IPS DF 4.7 (cell line): Measurements from ENCODE around the gene GNG12.
"Not testable (repeated sequence)": the region's sequence is repeated elsewhere in the genome, so short reads cannot be mapped to it uniquely, and the experiment has no call there.

Experiments used
- DNase-seq: peaks from one replicate; pipeline ENCODE4 v3.0.0-alpha.2; 2013; ENCODE audit warnings: low spot score; ENCODE audit errors: extremely low read depth

GNG12 gene

DNA sequence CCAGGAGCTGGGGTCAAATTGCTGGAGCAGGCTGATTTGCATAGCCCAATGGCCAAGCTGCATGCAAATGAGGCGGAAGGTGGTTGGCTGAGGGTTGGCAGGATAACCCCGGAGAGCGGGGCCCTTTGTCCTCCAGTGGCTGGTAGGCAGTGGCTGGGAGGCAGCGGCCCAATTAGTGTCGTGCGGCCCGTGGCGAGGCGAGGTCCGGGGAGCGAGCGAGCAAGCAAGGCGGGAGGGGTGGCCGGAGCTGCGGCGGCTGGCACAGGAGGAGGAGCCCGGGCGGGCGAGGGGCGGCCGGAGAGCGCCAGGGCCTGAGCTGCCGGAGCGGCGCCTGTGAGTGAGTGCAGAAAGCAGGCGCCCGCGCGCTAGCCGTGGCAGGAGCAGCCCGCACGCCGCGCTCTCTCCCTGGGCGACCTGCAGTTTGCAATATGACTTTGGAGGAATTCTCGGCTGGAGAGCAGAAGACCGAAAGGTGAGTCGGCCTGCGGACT, 148.2 kb downstream of the GNG12 start, which contains the start of gene GADD45A:
Gene GADD45A (plus strand): TSS at position 135 of the 491 bp plus-strand sequence. CDS start 294 bp downstream, at position 429.
- DNase-seq = peak; percentile 96

GRCh38 chr1:67684526-67685066, 148.7 kb downstream of the GNG12 start:
- DNase-seq = no peak

- DNase-seq = no peak
Measured at GRCh38 chr1:67683766-67684525, 149.3 kb downstream of the GNG12 start.

- DNase-seq = no peak
Measured at GRCh38 chr1:67683316-67683715, 150.0 kb downstream of the GNG12 start.

GRCh38 chr1:67682659-67683197, 150.5 kb downstream of the GNG12 start:
- DNase-seq = no peak

DNA sequence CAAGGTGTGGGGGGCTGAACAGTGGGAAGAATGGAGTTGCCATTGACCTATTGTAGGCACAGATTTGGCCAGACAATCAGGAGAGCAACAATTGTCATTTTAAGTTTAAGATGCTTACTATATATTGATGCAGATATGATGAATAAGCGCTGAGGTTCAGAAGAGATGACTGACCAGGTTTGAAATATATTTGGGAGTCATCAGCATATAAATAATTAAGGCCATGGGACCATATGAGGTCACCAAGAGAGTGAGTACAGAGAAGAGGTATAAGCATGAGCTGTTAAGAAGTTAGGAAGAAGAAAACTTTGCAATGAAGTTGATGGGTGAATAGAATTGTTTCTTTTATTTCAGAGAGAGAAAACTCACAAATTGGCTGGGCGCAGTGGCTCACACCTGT, 152.8 kb downstream of the GNG12 start:
- no peak for DNase-seq

DNA sequence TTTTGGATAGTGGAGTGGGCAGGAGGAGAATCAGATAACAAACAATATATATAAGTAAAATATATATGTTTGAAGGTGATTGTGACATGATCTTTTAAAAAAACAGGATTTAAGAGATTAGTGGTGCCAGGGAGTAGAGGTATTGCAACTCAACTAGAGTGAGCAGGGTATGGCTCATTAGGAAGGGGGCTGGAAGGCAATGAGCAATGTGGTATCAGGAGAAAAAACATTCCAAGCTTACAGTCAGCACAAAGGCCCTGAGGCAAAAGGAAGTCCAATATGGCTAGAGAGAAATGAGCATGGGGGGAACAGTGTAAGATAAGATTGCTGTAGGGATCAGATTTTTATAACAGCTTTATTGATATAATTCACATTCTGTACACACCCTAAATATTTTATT, 153.6 kb downstream of the GNG12 start:
- DNase-seq = no peak

- no peak for DNase-seq
Measured at GRCh38 chr1:67677930-67678329, 155.3 kb downstream of the GNG12 start.

GRCh38 chr1:67677408-67677807, 155.9 kb downstream of the GNG12 start:
- DNase-seq = no peak

- DNase-seq = no peak
Measured at GRCh38 chr1:67676946-67677345, 156.3 kb downstream of the GNG12 start.

DNA sequence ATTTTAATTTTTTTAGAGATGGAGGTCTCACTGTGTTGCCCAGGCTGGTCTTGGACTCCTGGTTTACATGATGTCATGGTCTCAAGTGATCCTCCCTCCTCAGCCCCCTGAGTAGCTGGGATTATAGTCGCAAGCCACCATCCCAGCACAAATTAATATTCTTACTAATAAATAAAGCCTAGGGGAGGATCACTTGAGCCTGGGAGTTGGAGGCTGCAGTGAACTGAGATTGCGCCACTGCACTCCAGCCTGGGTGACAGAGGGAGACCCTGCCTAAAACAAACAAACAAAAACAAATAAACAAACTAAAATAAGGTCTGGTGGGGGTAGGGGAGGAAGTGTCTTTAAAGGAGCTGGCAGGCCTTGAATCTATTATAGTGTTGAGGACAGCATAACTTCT, 157.0 kb downstream of the GNG12 start:
- DNase-seq = no peak

- DNase-seq = no peak
Measured at GRCh38 chr1:67675800-67676199, 157.5 kb downstream of the GNG12 start.

DNA sequence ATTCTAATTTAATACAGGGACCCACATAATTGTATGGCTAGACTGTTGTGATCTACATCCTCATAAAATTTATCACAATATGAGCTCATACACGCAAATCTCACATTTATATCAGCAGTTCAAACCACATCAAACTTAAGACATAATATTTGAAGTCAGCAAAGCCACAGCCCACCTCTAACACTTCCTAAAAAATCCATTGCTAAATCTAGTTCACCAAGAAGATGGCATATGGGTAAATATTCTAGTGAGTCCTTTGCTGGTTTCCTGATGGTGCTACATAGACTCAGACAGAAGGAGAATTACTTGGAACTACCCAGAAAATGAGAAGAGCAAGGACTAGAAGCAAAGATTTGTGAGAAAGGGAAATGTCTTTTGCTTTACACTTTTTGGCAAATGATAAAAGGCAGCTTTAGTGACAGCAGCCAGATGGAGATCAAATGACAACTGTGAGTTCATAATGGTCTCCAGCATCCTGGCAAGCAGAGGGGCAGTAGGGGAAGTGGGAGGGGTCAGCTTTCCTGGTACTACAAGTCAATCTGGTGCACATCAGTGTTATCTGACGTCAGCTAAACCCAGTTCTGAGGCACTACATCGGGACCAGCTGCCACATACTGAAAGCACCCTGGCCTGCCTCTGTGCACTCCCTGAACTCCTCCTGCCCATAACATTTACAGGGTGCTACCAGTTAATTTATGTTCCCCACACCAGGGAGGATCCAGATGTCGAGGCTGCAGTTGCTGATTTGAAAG, 158.8 kb downstream of the GNG12 start:
- no peak for DNase-seq

- DNase-seq = no peak
Measured at GRCh38 chr1:67673468-67674201, 159.6 kb downstream of the GNG12 start.

DNA sequence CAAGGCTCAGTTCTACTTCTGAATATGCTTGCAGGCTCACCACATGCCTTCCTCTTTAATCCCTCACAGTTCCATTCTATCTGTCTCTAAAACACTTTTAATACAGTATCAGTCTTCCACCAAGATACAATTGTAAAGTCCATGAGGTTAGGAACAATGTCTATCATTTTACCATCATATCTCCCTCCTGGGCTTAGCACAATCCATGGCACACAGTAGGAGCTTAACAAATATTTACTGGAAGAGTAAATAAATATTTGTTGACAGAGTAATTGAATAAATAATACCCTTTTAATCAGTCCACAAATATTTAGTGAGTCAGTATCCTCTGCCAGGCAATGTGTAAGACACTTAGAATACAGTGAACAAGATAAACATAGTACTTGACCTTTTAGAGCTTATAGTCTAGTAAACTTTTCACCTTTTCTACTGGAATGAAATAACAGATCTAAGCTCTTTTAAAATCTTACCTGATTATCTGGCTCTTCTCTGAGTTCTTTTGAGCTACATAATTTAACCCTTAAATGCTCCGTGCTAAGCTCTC, 160.9 kb downstream of the GNG12 start:
- DNase-seq = no peak

- no peak for DNase-seq
Measured at GRCh38 chr1:67668660-67669059, 164.6 kb downstream of the GNG12 start.

- no peak for DNase-seq
Measured at GRCh38 chr1:67666636-67667035, 166.6 kb downstream of the GNG12 start.

DNA sequence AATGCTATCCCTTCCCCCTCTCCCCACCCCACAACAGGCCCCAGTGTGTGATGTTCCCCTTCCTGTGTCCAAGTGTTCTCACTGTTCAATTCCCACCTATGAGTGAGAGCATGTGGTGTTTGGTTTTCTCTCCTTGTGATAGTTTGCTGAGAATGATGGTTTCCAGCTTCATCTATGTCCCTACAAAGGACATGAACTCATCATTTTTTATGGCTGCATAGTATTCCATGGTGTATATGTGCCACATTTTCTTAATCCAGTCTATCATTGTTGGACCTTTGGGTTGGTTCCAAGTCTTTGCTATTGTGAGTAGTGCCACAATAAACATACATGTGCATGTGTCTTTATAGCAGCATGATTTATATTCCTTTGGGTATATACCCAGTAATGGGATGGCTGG, 168.0 kb downstream of the GNG12 start:
- DNase-seq = not testable (repeated sequence)

DNA sequence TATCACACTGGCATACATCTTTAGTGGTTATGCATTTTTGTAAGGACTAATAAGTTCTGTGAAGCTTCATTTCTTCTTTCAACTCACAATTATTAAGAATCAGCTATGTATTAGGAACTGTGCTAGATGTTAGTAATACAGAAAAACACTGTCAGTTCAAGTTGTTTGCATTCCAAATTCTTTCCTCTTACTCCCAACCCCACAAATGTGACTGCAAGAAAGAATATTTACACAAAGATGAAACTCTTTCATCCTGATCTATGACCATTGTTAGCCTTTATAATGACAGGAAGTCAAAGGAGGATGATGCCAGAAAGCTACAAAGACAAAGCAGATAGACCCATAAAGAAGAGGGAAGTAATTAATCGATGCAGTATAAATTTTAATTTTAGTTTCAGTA, 169.2 kb downstream of the GNG12 start:
- no peak for DNase-seq

DNA sequence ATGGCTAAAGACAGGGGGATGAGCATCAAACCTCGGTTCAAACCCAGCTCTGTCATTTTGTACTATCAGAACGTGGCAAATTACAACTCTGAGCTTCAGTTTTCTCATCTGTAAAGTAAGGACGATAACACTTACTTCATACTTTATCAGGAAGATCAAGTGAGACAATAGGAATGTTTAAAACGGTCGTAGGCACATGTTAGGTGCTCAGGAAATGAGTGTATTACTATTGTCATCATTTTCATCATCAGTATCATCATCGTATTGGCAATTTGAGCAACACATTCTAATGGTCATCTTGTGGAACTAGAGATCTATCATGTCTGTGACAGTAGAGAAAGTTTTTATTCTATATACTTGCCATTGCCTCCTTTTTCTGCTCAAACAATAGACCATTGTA, 170.4 kb downstream of the GNG12 start:
- no peak for DNase-seq

GRCh38 chr1:67659229-67659628, 174.0 kb downstream of the GNG12 start:
- no peak for DNase-seq
